GM18505 (cell line): ENCODE results near the gene SRL.

Experiments used
- ATAC-seq: cut with Tn5 transposase; IDR thresholded peaks from one replicate; pipeline ENCODE4 v1.9.1; 2021; ENCODE audit not compliant: unreplicated experiment
- POLR2A ChIP-seq: IDR thresholded peaks from 4 replicates; pipeline ENCODE4 v1.6.1; 2011; ENCODE audit warnings: borderline replicate concordance; ENCODE audit not compliant: insufficient read depth, insufficient read length; ENCODE audit errors: extremely low read depth

Gene SRL

DNA sequence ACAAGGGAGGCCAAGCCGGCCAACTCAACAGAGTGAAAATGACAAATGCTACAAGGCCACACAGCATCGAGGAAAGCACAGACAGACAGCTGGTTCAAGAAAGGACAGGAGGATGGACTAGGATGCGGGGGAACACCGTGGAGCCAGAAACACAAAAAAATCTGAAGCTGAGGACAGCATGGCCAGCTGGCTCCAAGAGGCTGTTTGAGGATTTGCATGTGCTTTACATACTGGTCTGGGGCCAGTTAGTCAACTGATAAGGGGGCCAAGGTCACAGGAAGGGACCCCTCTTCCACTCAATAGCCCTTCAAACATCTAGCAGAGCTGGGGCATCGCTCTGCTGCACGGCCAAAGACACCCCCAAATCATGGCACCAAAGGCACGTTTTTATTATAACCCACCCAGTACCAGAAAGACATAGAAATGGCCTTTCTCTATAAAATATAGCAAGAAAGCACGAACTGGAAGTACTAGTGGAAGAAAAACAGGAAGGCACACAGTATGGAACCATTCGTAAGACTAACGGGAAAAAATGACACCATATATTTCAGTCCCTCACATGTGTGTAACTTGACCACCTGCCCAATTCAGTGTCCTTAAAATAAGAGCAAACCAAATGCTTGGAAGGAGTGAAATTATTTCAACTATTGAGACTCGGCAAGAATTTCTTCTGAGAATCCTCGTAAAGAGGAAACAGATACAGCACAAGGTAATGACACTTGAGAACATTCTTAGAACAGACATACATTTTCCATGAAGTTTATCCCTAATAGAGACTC, 7.8 kb upstream of the SRL start:
- no peak for ATAC-seq
- no peak for TF ChIP-seq POLR2A

GRCh38 chr16:4247460-4247784, 5.5 kb upstream of the SRL start:
- ATAC-seq = no peak
- TF ChIP-seq POLR2A = no peak

DNA sequence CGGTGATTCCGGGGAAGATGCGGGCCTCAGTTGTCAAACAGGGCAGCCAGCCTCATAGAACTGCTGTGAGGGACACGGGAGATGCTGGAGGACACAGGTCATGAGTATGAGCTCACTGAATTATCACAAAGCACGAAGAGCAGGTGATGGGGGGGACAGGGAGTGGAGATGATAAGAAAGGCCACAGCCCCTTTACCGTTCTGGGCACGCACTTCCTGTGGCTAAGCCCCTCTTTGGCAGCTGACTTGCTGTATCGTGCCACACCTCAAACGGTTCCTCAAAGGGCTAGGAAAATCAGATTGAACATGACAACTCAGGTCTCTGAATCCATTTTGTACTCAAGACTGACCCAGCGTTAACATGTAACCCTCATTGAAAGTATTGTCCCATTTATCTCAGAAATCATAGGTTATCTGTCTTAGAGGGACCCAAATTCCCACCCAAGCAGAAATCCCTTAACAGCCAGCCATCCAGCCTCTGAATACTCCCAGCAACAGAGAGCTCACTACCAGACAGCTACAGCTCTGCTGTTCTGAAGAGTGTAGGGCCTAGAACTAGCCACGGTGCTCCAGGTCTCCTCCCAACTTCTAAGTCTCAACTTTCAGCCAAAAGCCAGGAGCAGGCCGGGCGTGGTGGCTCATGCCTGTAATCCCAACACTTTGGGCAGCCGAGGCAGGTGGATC, 5.0 kb upstream of the SRL start:
- TF ChIP-seq POLR2A = no peak
- no peak for ATAC-seq

DNA sequence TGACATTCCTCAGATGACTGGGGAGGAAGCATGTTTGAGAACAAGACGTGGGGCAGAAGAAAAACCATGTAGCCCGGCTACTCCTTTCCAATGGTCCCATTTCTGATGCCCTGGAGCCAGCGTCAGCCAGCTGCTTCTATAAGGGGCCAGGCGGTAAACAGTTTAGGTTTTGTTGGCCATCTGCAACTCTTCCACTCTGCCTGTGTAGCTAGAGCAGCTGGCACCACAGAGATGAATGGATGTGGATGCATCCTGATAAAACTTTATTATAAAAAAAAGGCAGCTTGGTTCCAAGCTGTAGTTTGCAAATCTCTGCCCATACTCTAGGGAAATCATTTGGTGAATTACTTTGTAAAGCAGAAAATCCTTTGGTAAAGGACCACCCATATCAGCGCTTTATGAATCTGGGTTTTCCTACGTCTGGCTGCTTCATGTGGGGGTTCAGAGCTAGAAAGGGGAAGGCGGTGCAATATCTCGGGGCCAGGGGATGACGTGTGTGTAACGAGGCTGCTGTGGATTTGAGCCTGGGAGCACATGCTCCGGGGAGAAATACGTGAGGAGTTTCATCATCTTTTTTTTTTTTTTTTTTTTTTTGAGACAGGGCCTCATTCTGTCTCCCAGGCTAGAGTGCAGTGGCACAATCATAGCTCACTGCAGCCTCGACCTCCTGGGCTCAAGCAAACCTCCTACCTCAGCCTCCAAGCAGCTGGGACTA, 3.4 kb upstream of the SRL start:
- TF ChIP-seq POLR2A = no peak
- ATAC-seq = no peak

GRCh38 chr16:4244254-4245076, 2.6 kb upstream of the SRL start:
- no peak for TF ChIP-seq POLR2A
- no peak for ATAC-seq

DNA sequence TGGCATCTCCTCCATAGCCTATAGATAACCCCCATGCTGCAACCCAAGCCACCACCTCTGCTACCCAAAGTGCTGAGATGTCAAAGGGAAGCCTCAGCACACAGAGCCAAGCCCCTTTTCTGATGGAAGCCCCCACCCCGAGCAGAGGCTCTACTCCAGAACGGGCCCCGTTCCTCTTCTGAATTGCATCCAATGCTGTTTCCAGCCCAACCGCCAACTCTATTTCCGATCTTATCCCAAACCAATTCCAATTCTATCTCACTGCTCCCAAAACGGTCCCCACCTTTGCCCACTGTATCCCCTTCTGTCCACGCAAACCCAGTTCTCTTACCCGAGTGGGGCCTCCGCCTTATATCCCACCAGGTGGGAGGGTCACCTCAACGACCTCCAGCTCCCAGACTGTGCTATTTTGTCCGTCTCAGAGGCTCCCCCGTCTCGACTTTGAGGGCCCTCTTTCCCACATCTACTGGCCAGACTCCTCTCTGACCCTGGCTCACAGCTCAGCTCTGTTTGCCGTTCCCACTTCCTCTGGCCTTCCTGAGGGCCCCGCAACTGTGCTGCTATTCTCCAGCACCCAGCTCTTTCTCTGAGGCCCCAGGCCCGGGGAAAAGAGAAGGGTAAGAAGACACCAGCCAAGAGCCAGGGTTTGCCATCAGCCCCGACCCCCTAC, 487 bp downstream of the SRL start:
- no peak for ATAC-seq

DNA sequence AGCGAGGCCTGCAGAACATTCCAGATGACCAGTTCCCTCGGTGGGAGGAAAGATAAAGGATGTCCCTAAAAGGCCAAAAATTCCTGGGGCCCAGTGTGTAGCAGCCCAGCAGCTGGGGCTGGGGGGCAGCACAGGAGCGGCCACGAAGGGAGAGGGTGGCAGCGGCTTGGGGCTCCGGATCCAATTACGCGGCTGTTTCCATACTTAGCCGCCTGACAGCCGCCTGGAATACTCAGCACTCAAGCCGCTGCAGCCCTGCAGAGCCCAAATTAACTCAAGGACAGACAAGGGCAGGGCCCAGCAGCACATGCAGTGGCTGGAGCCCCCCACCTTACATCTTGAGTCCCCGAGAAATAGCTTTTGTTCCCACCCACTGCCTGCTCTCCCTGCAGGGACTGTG, 1.3 kb downstream of the SRL start:
- no peak for ATAC-seq

More for the DNA sequence above, 487 bp downstream of the SRL start:
- TF ChIP-seq POLR2A = no peak

DNA sequence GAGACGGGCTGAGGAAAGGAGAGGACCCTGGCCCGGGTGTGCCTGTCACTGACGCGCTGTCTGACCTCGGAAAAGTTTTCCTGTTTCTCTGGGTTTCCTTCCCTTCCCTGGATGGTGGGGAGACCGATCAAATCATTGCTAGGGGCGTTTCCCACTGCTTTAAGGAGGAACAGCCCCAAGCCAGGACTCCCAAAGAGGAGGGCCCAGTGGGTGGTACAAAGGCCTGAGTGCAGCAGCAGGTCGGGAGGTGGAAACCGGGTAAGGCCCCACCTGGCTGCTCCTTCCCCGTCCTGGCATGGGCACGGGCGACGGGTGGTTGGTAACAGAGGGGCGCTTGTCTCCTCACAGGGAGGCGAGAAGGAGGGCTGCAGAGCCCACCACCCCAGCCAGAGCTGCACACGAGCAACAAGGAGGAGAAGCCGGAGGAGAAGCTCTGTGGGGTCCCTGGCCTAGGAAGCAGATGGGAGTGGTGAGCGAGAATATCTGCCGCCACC, 2.2 kb downstream of the SRL start:
- no peak for ATAC-seq

More for the DNA sequence above, 1.3 kb downstream of the SRL start:
- no peak for TF ChIP-seq POLR2A

DNA sequence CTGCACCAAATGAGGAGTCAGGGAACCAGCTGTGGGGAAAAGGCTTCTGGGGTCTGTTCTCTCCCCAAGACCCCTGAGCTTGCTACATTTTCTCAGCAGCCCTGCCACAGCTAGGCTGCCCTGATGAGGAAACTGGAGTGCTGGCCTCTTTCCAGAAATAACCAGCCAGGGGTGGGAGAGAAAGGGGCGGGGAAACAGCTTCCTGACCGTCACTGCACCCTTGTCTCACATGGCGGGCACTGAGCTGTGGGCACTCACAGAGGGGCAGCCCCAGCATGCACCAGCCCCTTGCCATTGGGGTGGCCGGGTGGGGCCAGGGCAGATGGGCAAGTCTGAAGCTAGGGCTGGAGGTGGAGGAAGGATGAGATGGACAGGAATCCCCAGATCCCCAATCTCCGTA, 2.9 kb downstream of the SRL start:
- no peak for TF ChIP-seq POLR2A
- no peak for ATAC-seq

More for the DNA sequence above, 2.2 kb downstream of the SRL start:
- TF ChIP-seq POLR2A = no peak

GRCh38 chr16:4233431-4233830, 8.4 kb downstream of the SRL start:
- ATAC-seq = no peak
- TF ChIP-seq POLR2A = no peak

DNA sequence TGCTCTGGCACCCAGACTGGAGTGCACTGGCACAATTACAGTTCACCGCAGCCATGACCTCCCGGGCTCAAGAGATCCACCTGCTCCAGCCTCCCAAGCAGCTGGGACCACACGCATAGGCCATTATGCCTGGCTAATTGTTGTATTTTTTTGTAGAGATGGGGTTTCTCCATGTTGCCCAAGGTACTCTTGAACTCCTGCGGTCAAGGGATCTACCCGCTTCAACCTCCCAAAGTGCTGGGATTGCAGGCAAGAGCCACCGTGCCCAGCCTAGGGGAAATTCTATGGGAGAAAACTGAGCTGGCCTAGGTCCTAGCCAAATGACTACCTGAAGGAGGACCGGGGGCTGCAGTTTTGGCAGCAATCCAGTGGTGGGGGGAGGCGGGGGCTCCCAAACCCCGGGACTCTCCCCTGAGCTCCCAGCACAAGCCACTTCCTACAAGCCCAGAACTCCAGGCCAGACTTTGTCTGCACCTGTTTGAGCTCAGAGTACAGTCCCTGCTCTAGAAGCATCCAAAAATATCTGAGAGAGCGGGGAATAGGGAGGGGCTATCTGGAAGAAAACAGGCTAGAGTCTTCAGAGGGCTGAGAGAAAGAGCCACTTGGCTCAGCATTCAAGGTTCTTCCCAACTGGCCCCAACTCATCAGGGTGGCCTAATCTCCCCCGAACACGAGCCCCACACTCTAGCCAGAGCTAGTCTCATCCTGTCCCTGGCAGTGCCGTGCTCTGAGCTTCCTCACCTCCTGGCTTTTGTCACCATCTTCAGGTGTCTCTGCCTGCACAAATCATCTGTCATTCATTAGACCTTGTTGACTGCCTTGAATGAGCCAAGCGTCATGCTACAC, 9.1 kb downstream of the SRL start:
- ATAC-seq = no peak
- no peak for TF ChIP-seq POLR2A

DNA sequence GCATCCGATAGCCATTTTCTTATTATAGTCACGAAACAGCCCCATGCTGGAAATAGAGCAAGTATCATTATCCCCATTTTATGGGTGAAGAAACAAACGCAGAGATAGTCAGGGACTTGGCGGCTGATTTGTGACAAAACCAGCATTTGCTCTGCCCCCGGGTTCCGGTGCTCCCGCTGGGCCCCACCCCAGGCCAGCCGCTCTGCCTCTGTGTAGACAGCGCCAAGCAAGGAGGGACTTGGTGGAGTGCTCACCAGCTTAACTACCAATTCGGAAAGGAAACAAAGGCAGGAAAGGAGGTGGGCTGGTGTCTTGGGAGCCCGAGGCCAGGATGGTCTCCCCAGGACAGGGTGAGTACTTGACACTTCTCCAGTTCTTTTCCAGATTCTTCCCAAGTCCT, 10.0 kb downstream of the SRL start:
- no peak for TF ChIP-seq POLR2A
- no peak for ATAC-seq
